ENCODE results near the gene FAM168A. TPM values are rescaled to one million over a fixed set of nuclear protein-coding genes. Genes with fewer than 3 reads are reported as not detected.

The FAM168A gene
- total and polyA plus RNA-seq, 2 donors (not counting 1 experiment from before 2014, with no cell fraction given), result 16.3 to 23.8 TPM

GRCh38 chr11:73538381-73538872, 59.5 kb downstream of the FAM168A start:
- Histone ChIP-seq H3K4me2 (ENCODE audit: extremely low read depth, insufficient read depth, low read length) (no peak overlapping the region), H3K4me1 (ENCODE audit: control insufficient read depth, extremely low read depth, insufficient read depth, low read length) (no peaks in the 10 kb centered on the region), H3K27me3 (ENCODE audit: control insufficient read depth, insufficient read depth, low read length) (no peaks in the 10 kb centered on the region), H3K9ac (ENCODE audit: insufficient read depth, low read length) (no peak overlapping the region), H3K27ac (ENCODE audit: insufficient read depth, low read length) (no peak overlapping the region), H3K36me3 (ENCODE audit: control insufficient read depth, insufficient read depth, low read length) (no peaks in the 10 kb centered on the region), H3K79me2 (ENCODE audit: control insufficient read depth, insufficient read depth, low read length) (no peaks in the 10 kb centered on the region), H3K4me3 (replicated peaks in 1 of 4; ENCODE audit: control extremely low read depth in 1 of 4, insufficient read depth in 1 of 4, low read depth in 3 of 4, low read length in 4 of 4) (no peak overlapping the region), H4K20me1 (ENCODE audit: control insufficient read depth, extremely low read depth, insufficient read depth, low read length) (no peaks in the 10 kb centered on the region), H2AFZ (ENCODE audit: low read length) (no peak overlapping the region), H3K9me3 (ENCODE audit: control insufficient read depth, insufficient read depth, low read depth, low read length) (no peaks in the 10 kb centered on the region)
- TF ChIP-seq CTCF (conservative IDR thresholded peaks at IDR 0.05 in 1 of 2, IDR thresholded peaks at IDR 0.05 in 1 of 2; ENCODE audit: low read depth in 1 of 2, low read length in 2 of 2), result no peak
- peak in 1 of 2 donors; percentile 27 for DNase-seq (ENCODE audit: low read depth in 2 of 2)

- Histone ChIP-seq H3K27ac (ENCODE audit: insufficient read depth, low read length) (no peak overlapping the region), H2AFZ (ENCODE audit: low read length) (no peak overlapping the region), H3K4me3 (replicated peaks in 1 of 4; ENCODE audit: control extremely low read depth in 1 of 4, insufficient read depth in 1 of 4, low read depth in 3 of 4, low read length in 4 of 4) (no peak overlapping the region), H3K79me2 (ENCODE audit: control insufficient read depth, insufficient read depth, low read length) (no peaks in the 10 kb centered on the region), H3K9me3 (ENCODE audit: control insufficient read depth, insufficient read depth, low read depth, low read length) (no peaks in the 10 kb centered on the region), H3K9ac (ENCODE audit: insufficient read depth, low read length) (no peak overlapping the region), H3K36me3 (ENCODE audit: control insufficient read depth, insufficient read depth, low read length) (no peaks in the 10 kb centered on the region), H4K20me1 (ENCODE audit: control insufficient read depth, extremely low read depth, insufficient read depth, low read length) (no peaks in the 10 kb centered on the region), H3K4me2 (ENCODE audit: extremely low read depth, insufficient read depth, low read length) (no peak overlapping the region), H3K4me1 (ENCODE audit: control insufficient read depth, extremely low read depth, insufficient read depth, low read length) (no peaks in the 10 kb centered on the region), H3K27me3 (ENCODE audit: control insufficient read depth, insufficient read depth, low read length) (no peaks in the 10 kb centered on the region)
- TF ChIP-seq CTCF (conservative IDR thresholded peaks at IDR 0.05 in 1 of 2, IDR thresholded peaks at IDR 0.05 in 1 of 2; ENCODE audit: low read depth in 1 of 2, low read length in 2 of 2) (no peak), EZH2 (IDR thresholded peaks at IDR 0.05; ENCODE audit: low read length, missing control alignments) (no peak)
- no peak for DNase-seq (ENCODE audit: low read depth in 2 of 2)
Measured at GRCh38 chr11:73537969-73538368, 59.9 kb downstream of the FAM168A start.

- no peaks in the 10 kb centered on the region for H3K27me3 ChIP-seq (ENCODE audit: control insufficient read depth, insufficient read depth, low read length)
- H3K9me3 ChIP-seq (ENCODE audit: control insufficient read depth, insufficient read depth, low read depth, low read length), result no peaks in the 10 kb centered on the region
- H3K4me2 ChIP-seq (ENCODE audit: extremely low read depth, insufficient read depth, low read length), result no peak overlapping the region
- H3K36me3 ChIP-seq (ENCODE audit: control insufficient read depth, insufficient read depth, low read length), result no peaks in the 10 kb centered on the region
- no peak overlapping the region for H3K27ac ChIP-seq (ENCODE audit: insufficient read depth, low read length)
- no peaks in the 10 kb centered on the region for H3K4me1 ChIP-seq (ENCODE audit: control insufficient read depth, extremely low read depth, insufficient read depth, low read length)
- no peak for DNase-seq (ENCODE audit: low read depth in 2 of 2)
- H3K79me2 ChIP-seq (ENCODE audit: control insufficient read depth, insufficient read depth, low read length), result no peaks in the 10 kb centered on the region
- H3K9ac ChIP-seq (ENCODE audit: insufficient read depth, low read length), result no peak overlapping the region
- TF ChIP-seq CTCF (conservative IDR thresholded peaks at IDR 0.05 in 1 of 2, IDR thresholded peaks at IDR 0.05 in 1 of 2; ENCODE audit: low read depth in 1 of 2, low read length in 2 of 2) (no peak), EZH2 (IDR thresholded peaks at IDR 0.05; ENCODE audit: low read length, missing control alignments) (no peak)
- H2AFZ ChIP-seq (ENCODE audit: low read length), result no peak overlapping the region
- no peaks in the 10 kb centered on the region for H4K20me1 ChIP-seq (ENCODE audit: control insufficient read depth, extremely low read depth, insufficient read depth, low read length)
- H3K4me3 ChIP-seq (replicated peaks in 1 of 4; ENCODE audit: control extremely low read depth in 1 of 4, insufficient read depth in 1 of 4, low read depth in 3 of 4, low read length in 4 of 4), result no peak overlapping the region
Measured at GRCh38 chr11:73536961-73537360, 61.0 kb downstream of the FAM168A start.
